HCT116 (cell line): ENCODE data around the gene DMRT3. TPM values are rescaled to one million over a fixed set of nuclear protein-coding genes. Genes with fewer than 3 reads are reported as not detected.

ENCODE experiments used
- ATAC-seq: fragments of 200-7000 bp; cut with Tn5 transposase; 2 replicates; pipeline ENCODE4 v1.9.1; 2020; ENCODE audit warnings: mild to moderate bottlenecking, moderate library complexity
- BruUV-seq: library from RNA; stranded (reverse); fragments of 400-500 nt; replicated peaks from 2 replicates; lab custom pipeline; 2021; lab: Mats Ljungman, UMichigan
- CTCF ChIA-PET: fragments of 300-600 bp; sonication (Branson Sonifier 250); formaldehyde crosslinking; loops from one replicate; lab custom pipeline; 2021; ENCODE audit warnings: antibody characterized with exemption; lab: Charles Lee
- POLR2A ChIA-PET: fragments of 300-600, 350-600 bp; sonication (Branson Sonifier 250); formaldehyde crosslinking; loops from one replicate; lab custom pipeline; 2021; ENCODE audit warnings: antibody characterized with exemption; lab: Charles Lee
- RAD21 ChIA-PET, 2 experiments: fragments of 300-600 bp; sonication (Branson Sonifier 250); formaldehyde crosslinking; loops; one replicate each; lab custom pipeline; 2023; ENCODE audit warnings: low total read pairs in 2 of 2; ENCODE audit not compliant: uncharacterized antibody in 2 of 2, unreplicated experiment in 2 of 2, low non-redundant PET in 1 of 2; lab: Charles Lee
- DNase-seq: peaks from one replicate; pipeline ENCODE4 v3.0.0-alpha.2; 2010; ENCODE audit warnings: low read depth, low spot score
- H2AFZ ChIP-seq: fragments of 200-600 bp; shearing (Covaris generic), sonication (generic); 2 replicates; pipeline ENCODE4 v1.6.1; 2017; ENCODE audit warnings: low read depth, mixed run types, mixed read lengths, antibody characterized with exemption, low read length; ENCODE audit not compliant: poor library complexity, severe bottlenecking
- H3K27ac ChIP-seq: 2 replicates; pipeline ENCODE4 v1.5.1; 2012; ENCODE audit warnings: low read depth, low read length
- H3K27me3 ChIP-seq: fragments of 200-600 bp; sonication (generic); 2 replicates; pipeline ENCODE4 v1.6.1; 2016; ENCODE audit warnings: mixed run types, low read length, mixed read lengths; ENCODE audit not compliant: insufficient read depth
- H3K36me3 ChIP-seq, 2 experiments: fragments of 200-500 bp in 1 of 2; fragments of 200-600 bp in 1 of 2; sonication (Bioruptor generic) in 1 of 2; sonication (generic) in 1 of 2; 2 replicates each; pipeline versions ENCODE4 v1.5.1 to v1.6.1; 2014 to 2016; ENCODE audit warnings: low read length in 2 of 2, inconsistent platforms in 1 of 2, mixed read lengths in 1 of 2, mixed run types in 1 of 2; ENCODE audit not compliant: insufficient read depth in 2 of 2, control insufficient read depth in 1 of 2
- H3K4me1 ChIP-seq, 2 experiments: fragments of 200-600 bp in 1 of 2; sonication (generic) in 1 of 2; 2 replicates each; pipeline versions ENCODE4 v1.5.1 to v1.6.1; 2012 to 2017; ENCODE audit warnings: low read length in 2 of 2, inconsistent platforms in 1 of 2, mild to moderate bottlenecking in 1 of 2, mixed read lengths in 1 of 2, mixed run types in 1 of 2, moderate library complexity in 1 of 2; ENCODE audit not compliant: insufficient read depth in 2 of 2, control insufficient read depth in 1 of 2
- H3K4me2 ChIP-seq: fragments of 200-600 bp; sonication (generic); 2 replicates; pipeline ENCODE4 v1.6.1; 2017; ENCODE audit warnings: mixed run types, low read length, mixed read lengths
- H3K4me3 ChIP-seq, 2 experiments: fragments of 200-600 bp in 1 of 2; sonication (generic) in 1 of 2; replicated peaks in 1 of 2; 2 replicates each; pipeline ENCODE4 v1.5.1; 2011 to 2016; ENCODE audit warnings: low read length in 2 of 2, control low read depth in 1 of 2, low read depth in 1 of 2, mild to moderate bottlenecking in 1 of 2, mixed read lengths in 1 of 2, mixed run types in 1 of 2
- H3K79me2 ChIP-seq: fragments of 200-600 bp; sonication (generic); 2 replicates; pipeline ENCODE4 v1.6.1; 2017; ENCODE audit warnings: mild to moderate bottlenecking, mixed run types, low read length, moderate library complexity, mixed read lengths; ENCODE audit not compliant: insufficient read depth
- H3K9ac ChIP-seq: fragments of 200-600 bp; sonication (generic); 2 replicates; pipeline ENCODE4 v1.6.1; 2016; ENCODE audit warnings: low read length, mixed read lengths
- H3K9me2 ChIP-seq: fragments of 200-600 bp; sonication (generic), shearing (Covaris generic); 2 replicates; pipeline ENCODE4 v1.6.1; 2017; ENCODE audit warnings: mixed run types, mild to moderate bottlenecking, moderate library complexity; ENCODE audit not compliant: insufficient read depth
- H3K9me3 ChIP-seq, 2 experiments: fragments of 200-500 bp in 1 of 2; fragments of 200-600 bp in 1 of 2; sonication (Bioruptor generic) in 1 of 2; sonication (generic) in 1 of 2; 2 replicates each; pipeline ENCODE4 v1.6.1; 2014 to 2017; ENCODE audit warnings: low read length in 2 of 2, mixed read lengths in 2 of 2, inconsistent platforms in 1 of 2, low read depth in 1 of 2, mild to moderate bottlenecking in 1 of 2, mixed run types in 1 of 2, moderate library complexity in 1 of 2; ENCODE audit not compliant: control insufficient read depth in 1 of 2, insufficient read depth in 1 of 2
- H4K20me1 ChIP-seq: fragments of 200-600 bp; sonication (generic), shearing (Covaris generic); 2 replicates; pipeline ENCODE4 v1.6.1; 2017; ENCODE audit warnings: mixed run types, mild to moderate bottlenecking, moderate library complexity; ENCODE audit not compliant: insufficient read depth
- CBX3 ChIP-seq: IDR thresholded peaks from 2 replicates; pipeline ENCODE4 v1.6.1; 2012; ENCODE audit warnings: low read depth
- CEBPB ChIP-seq: IDR thresholded peaks from 2 replicates; pipeline ENCODE4 v1.6.1; 2012; ENCODE audit warnings: low read depth
- CTCF ChIP-seq, 3 experiments: fragments of 200-600 bp in 1 of 3; sonication (generic) in 1 of 3; IDR thresholded peaks in 2 of 3; conservative IDR thresholded peaks in 1 of 3; 2 replicates each; pipeline ENCODE4 v1.5.1; 2012 to 2017; ENCODE audit warnings: low read depth in 2 of 3, low read length in 2 of 3, antibody characterized with exemption in 1 of 3, borderline replicate concordance in 1 of 3, control low read depth in 1 of 3, mild to moderate bottlenecking in 1 of 3, mixed read lengths in 1 of 3, mixed run types in 1 of 3, moderate library complexity in 1 of 3; ENCODE audit not compliant: insufficient read depth in 1 of 3
- EZH2phosphoT487 ChIP-seq: fragments of 200-600 bp; IDR thresholded peaks from 2 replicates; pipeline ENCODE4 v1.6.1; 2018; ENCODE audit warnings: antibody characterized with exemption, borderline replicate concordance
- FOSL1 ChIP-seq: IDR thresholded peaks from 2 replicates; pipeline ENCODE4 v1.6.1; 2012; ENCODE audit warnings: low read depth
- JUND ChIP-seq: IDR thresholded peaks from 2 replicates; pipeline ENCODE4 v1.6.1; 2012
- MAX ChIP-seq: IDR thresholded peaks from 2 replicates; pipeline ENCODE4 v1.6.1; 2012
- POLR2A ChIP-seq: IDR thresholded peaks from 2 replicates; pipeline ENCODE4 v1.7.0; 2011; ENCODE audit warnings: borderline replicate concordance; ENCODE audit not compliant: insufficient read depth, insufficient read length; ENCODE audit errors: extremely low read depth
- RAD21 ChIP-seq: IDR thresholded peaks from 2 replicates; pipeline ENCODE4 v1.6.1; 2012; ENCODE audit warnings: low read depth, mild to moderate bottlenecking
- SRF ChIP-seq: IDR thresholded peaks from 2 replicates; pipeline ENCODE4 v1.6.1; 2012; ENCODE audit warnings: low read depth
- TCF7L2 ChIP-seq: IDR thresholded peaks from 2 replicates; pipeline ENCODE4 v1.7.0; 2011; ENCODE audit warnings: borderline replicate concordance, inconsistent platforms; ENCODE audit not compliant: insufficient read depth, insufficient read length; ENCODE audit errors: extremely low read depth
- ZFX ChIP-seq: fragments of 450-650 bp; IDR thresholded peaks from 2 replicates; pipeline ENCODE4 v1.6.1; 2017
- ZNF274 ChIP-seq: fragments of 200-500 bp; sonication (Bioruptor generic); IDR thresholded peaks from 2 replicates; pipeline ENCODE4 v1.6.1; 2014; ENCODE audit warnings: mild to moderate bottlenecking, low read depth, low read length, inconsistent platforms
- intact Hi-C: fragments of 100-400 bp; cut with micrococcal nuclease; formaldehyde crosslinking; loops from 2 replicates; pipeline ENCODE4 v1.10.0; 2022
- total RNA-seq: library from RNA; stranded (reverse); gene quantifications from one replicate; pipeline ENCODE4 v1.2.1, GENCODE V29; 2021; ENCODE audit not compliant: unreplicated experiment

DMRT3 gene
- total RNA-seq, 1 experiment from 2014 or later: not detected

GRCh38 chr9:1014225-1014624 lies 37.8 kb downstream of the DMRT3 start:
- Histone ChIP-seq H3K27ac (no peak overlapping the region), H3K9ac (no peak overlapping the region), H3K9me2 (no peaks in the 10 kb centered on the region), H3K4me3 (no peak overlapping the region), H3K79me2 (no peaks in the 10 kb centered on the region), H3K36me3 (no peaks in the 10 kb centered on the region), H4K20me1 (no peaks in the 10 kb centered on the region), H3K27me3 (no peaks in the 10 kb centered on the region), H3K4me2 (no peak overlapping the region), H3K9me3 (no peaks in the 10 kb centered on the region), H2AFZ (no peak overlapping the region), H3K4me1 (no peaks in the 10 kb centered on the region)
- ChIA-PET POLR2A (no interaction called here), RAD21 (no interaction called here), CTCF (no interaction called here)
- no peak for DNase-seq
- intact Hi-C loops: no loop called here
- BruUV-seq: no TSS peak
- TF ChIP-seq CTCF (IDR thresholded peaks at IDR 0.05 in 2 of 3, conservative IDR thresholded peaks at IDR 0.05 in 1 of 3; ENCODE audit: borderline replicate concordance in 1 of 3, insufficient read depth in 1 of 3, low read depth in 2 of 3, low read length in 2 of 3): no peak
- no peak for TF ChIP-seq CEBPB
- TF ChIP-seq ZNF274: no peak
- TF ChIP-seq JUND: no peak
- no peak for TF ChIP-seq ZFX
- TF ChIP-seq SRF: no peak
- no peak for TF ChIP-seq FOSL1
- no peak for TF ChIP-seq CBX3
- no peak for TF ChIP-seq TCF7L2
- ATAC-seq: no peak

- BruUV-seq: no TSS peak
- no peak overlapping the region for H3K4me3 ChIP-seq
- H3K36me3 ChIP-seq: no peaks in the 10 kb centered on the region
- no peak for DNase-seq
- no peaks in the 10 kb centered on the region for H3K79me2 ChIP-seq
- CTCF ChIA-PET: no interaction called here
- H3K27me3 ChIP-seq: no peaks in the 10 kb centered on the region
- H3K27ac ChIP-seq: no peak overlapping the region
- no peaks in the 10 kb centered on the region for H4K20me1 ChIP-seq
- H3K4me2 ChIP-seq: no peak overlapping the region
- TF ChIP-seq POLR2A (no peak), ZNF274 (no peak), EZH2phosphoT487 (no peak), RAD21 (no peak), MAX (no peak)
- no peak overlapping the region for H2AFZ ChIP-seq
- POLR2A ChIA-PET: no interaction called here
- no peak for ATAC-seq
- RAD21 ChIA-PET: no interaction called here
- H3K4me1 ChIP-seq: no peaks in the 10 kb centered on the region
- no peaks in the 10 kb centered on the region for H3K9me2 ChIP-seq
- H3K9me3 ChIP-seq: no peaks in the 10 kb centered on the region
- H3K9ac ChIP-seq: no peak overlapping the region
- intact Hi-C loops: loop anchor here (5.0 kb wide), 1 partner anchor 853 kb away; no protein-coding TSS in a partner anchor
Observed at GRCh38 chr9:1014640-1015039, 38.2 kb downstream of the DMRT3 start.
